ENCODE results near the gene BIN1. TPM values are rescaled to one million over a fixed set of nuclear protein-coding genes. Genes with fewer than 3 reads are reported as not detected.

BIN1 gene
- total RNA-seq, 4 donors from 2014 or later = 49.2 to 68.3 (median 64.2) TPM

DNA sequence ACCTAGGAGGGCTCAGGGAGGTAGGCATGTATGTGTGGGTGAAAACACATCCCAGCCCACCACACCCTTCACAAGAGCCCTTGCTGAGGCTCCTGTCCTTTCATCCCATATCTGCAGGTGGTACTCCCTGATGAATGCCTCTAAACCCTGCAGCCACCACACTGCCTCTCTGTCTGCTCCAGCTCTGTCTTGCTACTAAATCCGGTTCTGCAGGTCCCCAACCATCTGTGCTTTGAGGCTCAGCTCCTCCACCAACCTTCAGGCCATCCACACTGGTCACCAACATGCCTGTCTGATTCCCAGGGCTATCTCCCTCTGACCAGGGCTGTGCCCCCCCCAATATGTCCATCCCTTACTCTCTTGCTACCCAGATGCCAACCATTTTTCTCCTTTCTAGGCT lies 92.7 kb downstream of the BIN1 start:
- intact Hi-C loops (cut with DNase I) = no loop called here
- no peak overlapping the region for H3K4me3 ChIP-seq (replicated peaks in 1 of 3)
- no peak overlapping the region for H3K27ac ChIP-seq
- DNase-seq = no peak
- H3K27me3 ChIP-seq = no peaks in the 10 kb centered on the region
- WGBS, 2 donors = 75% methylated on average over 1 of the region's 1 CpG
- no peaks in the 10 kb centered on the region for H3K9me3 ChIP-seq
- no peaks in the 10 kb centered on the region for H3K4me1 ChIP-seq
- TF ChIP-seq POLR2A (IDR thresholded peaks at IDR 0.05) = no peak
- TF ChIP-seq, protein P1, sequence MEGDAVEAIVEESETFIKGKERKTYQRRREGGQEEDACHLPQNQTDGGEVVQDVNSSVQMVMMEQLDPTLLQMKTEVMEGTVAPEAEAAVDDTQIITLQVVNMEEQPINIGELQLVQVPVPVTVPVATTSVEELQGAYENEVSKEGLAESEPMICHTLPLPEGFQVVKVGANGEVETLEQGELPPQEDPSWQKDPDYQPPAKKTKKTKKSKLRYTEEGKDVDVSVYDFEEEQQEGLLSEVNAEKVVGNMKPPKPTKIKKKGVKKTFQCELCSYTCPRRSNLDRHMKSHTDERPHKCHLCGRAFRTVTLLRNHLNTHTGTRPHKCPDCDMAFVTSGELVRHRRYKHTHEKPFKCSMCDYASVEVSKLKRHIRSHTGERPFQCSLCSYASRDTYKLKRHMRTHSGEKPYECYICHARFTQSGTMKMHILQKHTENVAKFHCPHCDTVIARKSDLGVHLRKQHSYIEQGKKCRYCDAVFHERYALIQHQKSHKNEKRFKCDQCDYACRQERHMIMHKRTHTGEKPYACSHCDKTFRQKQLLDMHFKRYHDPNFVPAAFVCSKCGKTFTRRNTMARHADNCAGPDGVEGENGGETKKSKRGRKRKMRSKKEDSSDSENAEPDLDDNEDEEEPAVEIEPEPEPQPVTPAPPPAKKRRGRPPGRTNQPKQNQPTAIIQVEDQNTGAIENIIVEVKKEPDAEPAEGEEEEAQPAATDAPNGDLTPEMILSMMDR (IDR thresholded peaks at IDR 0.05) = no peak
- no peaks in the 10 kb centered on the region for H3K36me3 ChIP-seq

GRCh38 chr2:127012868-127013267 lies 94.1 kb downstream of the BIN1 start:
- TF ChIP-seq, protein P1 (IDR thresholded peaks at IDR 0.05) = no peak
- no peak for TF ChIP-seq POLR2A (IDR thresholded peaks at IDR 0.05)
- Histone ChIP-seq H3K4me3 (replicated peaks in 1 of 3) (no peak overlapping the region), H3K36me3 (no peaks in the 10 kb centered on the region), H3K4me1 (no peaks in the 10 kb centered on the region), H3K27me3 (no peaks in the 10 kb centered on the region), H3K9me3 (no peaks in the 10 kb centered on the region), H3K27ac (no peak overlapping the region)
- 64 to 65% methylated on average over 7 of the region's 7 CpGs for WGBS, 2 donors
- intact Hi-C loops (cut with DNase I) = no loop called here
- DNase-seq = no peak

- TF ChIP-seq, protein P1 (IDR thresholded peaks at IDR 0.05) = no peak
- no peak for TF ChIP-seq POLR2A (IDR thresholded peaks at IDR 0.05)
- H3K27ac ChIP-seq = no peak overlapping the region
- WGBS, 2 donors = 67 to 84% methylated on average over 2 of the region's 2 CpGs
- DNase-seq = no peak
- no peak overlapping the region for H3K4me3 ChIP-seq (replicated peaks in 1 of 3)
- no peaks in the 10 kb centered on the region for H3K9me3 ChIP-seq
- H3K4me1 ChIP-seq = no peaks in the 10 kb centered on the region
- intact Hi-C loops (cut with DNase I) = no loop called here
- H3K36me3 ChIP-seq = no peaks in the 10 kb centered on the region
- no peaks in the 10 kb centered on the region for H3K27me3 ChIP-seq
Observed at GRCh38 chr2:127012215-127012614, 94.7 kb downstream of the BIN1 start.

- 80% methylated on average over 8 of the region's 8 CpGs for WGBS, 2 donors
- no peak for DNase-seq
- H3K27me3 ChIP-seq = no peaks in the 10 kb centered on the region
- H3K4me3 ChIP-seq (replicated peaks in 1 of 3) = no peak overlapping the region
- intact Hi-C loops (cut with DNase I) = no loop called here
- TF ChIP-seq, protein P1 (IDR thresholded peaks at IDR 0.05) = no peak
- TF ChIP-seq POLR2A (IDR thresholded peaks at IDR 0.05) = no peak
- no peaks in the 10 kb centered on the region for H3K9me3 ChIP-seq
- no peaks in the 10 kb centered on the region for H3K4me1 ChIP-seq
- no peaks in the 10 kb centered on the region for H3K36me3 ChIP-seq
- no peak overlapping the region for H3K27ac ChIP-seq
Observed at GRCh38 chr2:127011796-127012195, 95.2 kb downstream of the BIN1 start.

- no peak overlapping the region for H3K27ac ChIP-seq
- intact Hi-C loops (cut with DNase I) = no loop called here
- no peaks in the 10 kb centered on the region for H3K27me3 ChIP-seq
- H3K36me3 ChIP-seq = no peaks in the 10 kb centered on the region
- TF ChIP-seq POLR2A (IDR thresholded peaks at IDR 0.05) = no peak
- TF ChIP-seq, protein P1 (IDR thresholded peaks at IDR 0.05) = no peak
- WGBS, 2 donors = 70 to 79% methylated on average over 2 of the region's 2 CpGs
- H3K9me3 ChIP-seq = no peaks in the 10 kb centered on the region
- no peak for DNase-seq
- no peaks in the 10 kb centered on the region for H3K4me1 ChIP-seq
- H3K4me3 ChIP-seq (replicated peaks in 1 of 3) = no peak overlapping the region
Observed at GRCh38 chr2:127011231-127011661, 95.7 kb downstream of the BIN1 start.

All from thyroid gland (tissue), 4 donors.